CD14-positive monocyte (primary cell): ENCODE data around the gene PTCD2. TPM values are rescaled to one million over a fixed set of nuclear protein-coding genes. Genes with fewer than 3 reads are reported as not detected.

Source experiments
- DNase-seq, 3 donors: peaks; one replicate each; pipeline ENCODE4 v3.0.0-alpha.2; 2011 to 2022
- H2AFZ ChIP-seq: 2 replicates; pipeline ENCODE4 v1.6.0; 2012; ENCODE audit warnings: mild to moderate bottlenecking, low read depth, low read length, inconsistent platforms; ENCODE audit not compliant: insufficient read depth, poor library complexity, severe bottlenecking
- H3K27ac ChIP-seq, 2 donors: 1 replicate in 1 of 2; 2 replicates in 1 of 2; pipeline ENCODE4 v1.5.1; 2012 to 2013; ENCODE audit warnings: low read length in 2 of 2, control low read depth in 1 of 2, inconsistent platforms in 1 of 2, low read depth in 1 of 2, mild to moderate bottlenecking in 1 of 2
- H3K27me3 ChIP-seq, 2 donors: one replicate each; pipeline versions ENCODE4 v1.6.0 to v1.6.1; 2011 to 2013; ENCODE audit warnings: low read length in 2 of 2; ENCODE audit not compliant: control insufficient read depth in 2 of 2, insufficient read depth in 2 of 2
- H3K36me3 ChIP-seq, 2 donors: replicated peaks in 1 of 2; 1 replicate in 1 of 2; 2 replicates in 1 of 2; pipeline versions ENCODE4 v1.5.1 to v1.6.1; 2012 to 2013; ENCODE audit warnings: low read length in 2 of 2, control low read depth in 1 of 2, inconsistent platforms in 1 of 2, mild to moderate bottlenecking in 1 of 2; ENCODE audit not compliant: insufficient read depth in 2 of 2, control insufficient read depth in 1 of 2
- H3K4me1 ChIP-seq, 2 donors: 1 replicate in 1 of 2; 2 replicates in 1 of 2; pipeline versions ENCODE4 v1.5.1 to v1.6.1; 2012 to 2013; ENCODE audit warnings: low read length in 2 of 2, control low read depth in 1 of 2, inconsistent platforms in 1 of 2, mild to moderate bottlenecking in 1 of 2, moderate library complexity in 1 of 2; ENCODE audit not compliant: insufficient read depth in 2 of 2, control insufficient read depth in 1 of 2
- H3K4me2 ChIP-seq: replicated peaks from 2 replicates; pipeline ENCODE3; 2012; ENCODE audit warnings: low read length, moderate library complexity, mild to moderate bottlenecking; ENCODE audit not compliant: poor library complexity, severe bottlenecking; ENCODE audit errors: extremely low read depth
- H3K4me3 ChIP-seq, 3 experiments: fragments of 200-600 bp in 1 of 3; sonication (generic) in 1 of 3; replicated peaks in 1 of 3; 1 replicate in 2 of 3; 2 replicates in 1 of 3; pipeline ENCODE4 v1.5.1; 2011 to 2013; ENCODE audit warnings: low read length in 3 of 3, mild to moderate bottlenecking in 3 of 3, control low read depth in 2 of 3, low read depth in 2 of 3, inconsistent platforms in 1 of 3, moderate library complexity in 1 of 3
- H3K79me2 ChIP-seq: 2 replicates; pipeline ENCODE4 v1.6.0; 2012; ENCODE audit warnings: mild to moderate bottlenecking, control low read depth, inconsistent platforms, low read length, moderate library complexity; ENCODE audit not compliant: insufficient read depth
- H3K9ac ChIP-seq: 2 replicates; pipeline ENCODE4 v1.6.0; 2017; ENCODE audit warnings: low read length, mild to moderate bottlenecking; ENCODE audit not compliant: insufficient read depth, poor library complexity, severe bottlenecking
- H3K9me3 ChIP-seq, 2 donors: replicated peaks in 1 of 2; 1 replicate in 1 of 2; 2 replicates in 1 of 2; pipeline versions ENCODE4 v1.5.1 to v1.6.1; 2012 to 2013; ENCODE audit warnings: low read length in 2 of 2, control low read depth in 1 of 2; ENCODE audit not compliant: control insufficient read depth in 1 of 2, insufficient read depth in 1 of 2
- H4K20me1 ChIP-seq: 2 replicates; pipeline ENCODE4 v1.6.0; 2012; ENCODE audit warnings: mild to moderate bottlenecking, low read length, control low read depth, moderate library complexity; ENCODE audit not compliant: insufficient read depth
- H3K27ac Mint-ChIP-seq, 7 donors: one replicate each; pipeline ENCODE4 v1.8.0; 2020; ENCODE audit warnings: mild to moderate bottlenecking in 7 of 7, mixed read lengths in 7 of 7, moderate library complexity in 6 of 7, inconsistent platforms in 2 of 7
- H3K27me3 Mint-ChIP-seq, 3 donors: one replicate each; pipeline ENCODE4 v1.8.0; 2021 to 2022; ENCODE audit warnings: low read depth in 3 of 3, mild to moderate bottlenecking in 3 of 3, mixed read lengths in 3 of 3, moderate library complexity in 3 of 3, inconsistent platforms in 1 of 3
- H3K36me3 Mint-ChIP-seq, 2 donors: one replicate each; pipeline ENCODE4 v1.8.0; 2020; ENCODE audit warnings: mixed read lengths in 2 of 2, inconsistent platforms in 1 of 2, mild to moderate bottlenecking in 1 of 2
- H3K4me1 Mint-ChIP-seq: one replicate; pipeline ENCODE4 v1.8.0; 2020; ENCODE audit warnings: mild to moderate bottlenecking, mixed read lengths
- H3K4me3 Mint-ChIP-seq, 2 donors: one replicate each; pipeline ENCODE4 v1.8.0; 2020; ENCODE audit warnings: mild to moderate bottlenecking in 2 of 2, mixed read lengths in 2 of 2, moderate library complexity in 1 of 2
- H3K9me3 Mint-ChIP-seq, 7 donors: one replicate each; pipeline ENCODE4 v1.8.0; 2020 to 2022; ENCODE audit warnings: mixed read lengths in 7 of 7, mild to moderate bottlenecking in 6 of 7, moderate library complexity in 6 of 7, inconsistent platforms in 2 of 7
- WGBS: methylation state at CpG from one replicate; pipeline ENCODE4 v1.1.5; 2013; ENCODE audit warnings: missing lambda C conversion rate; ENCODE audit not compliant: insufficient coverage; 5-methylcytosine and 5-hydroxymethylcytosine counted together
- intact Hi-C, 2 donors: fragments of 100-400 bp; cut with micrococcal nuclease; formaldehyde crosslinking; loops; one replicate each; pipeline versions ENCODE4 v1.15.0 to v1.15.1; 2023
- polyA plus RNA-seq, 3 donors: library from polyadenylated mRNA; depleted of rRNA in 1 of 3; unstranded in 2 of 3; stranded (reverse) in 1 of 3; fragments of 300-500 nt in 2 of 3; fragments of >200 nt in 1 of 3; fragmentation: Illumina TruSeq in 2 of 3; gene quantifications; 1 replicate in 2 of 3; 2 replicates in 1 of 3; pipeline ENCODE4 v1.2.3, GENCODE V29; 2012 to 2021
- TF ChIP-seq, protein P1 (sequence below): fragments of 200-600 bp; IDR thresholded peaks from one replicate; pipeline ENCODE4 v1.8.0; 2022; ENCODE audit warnings: antibody characterized with exemption, mild to moderate bottlenecking

Gene PTCD2
- polyA plus RNA-seq, 3 donors, result 1.6 to 2.2 (median 1.8) TPM

DNA sequence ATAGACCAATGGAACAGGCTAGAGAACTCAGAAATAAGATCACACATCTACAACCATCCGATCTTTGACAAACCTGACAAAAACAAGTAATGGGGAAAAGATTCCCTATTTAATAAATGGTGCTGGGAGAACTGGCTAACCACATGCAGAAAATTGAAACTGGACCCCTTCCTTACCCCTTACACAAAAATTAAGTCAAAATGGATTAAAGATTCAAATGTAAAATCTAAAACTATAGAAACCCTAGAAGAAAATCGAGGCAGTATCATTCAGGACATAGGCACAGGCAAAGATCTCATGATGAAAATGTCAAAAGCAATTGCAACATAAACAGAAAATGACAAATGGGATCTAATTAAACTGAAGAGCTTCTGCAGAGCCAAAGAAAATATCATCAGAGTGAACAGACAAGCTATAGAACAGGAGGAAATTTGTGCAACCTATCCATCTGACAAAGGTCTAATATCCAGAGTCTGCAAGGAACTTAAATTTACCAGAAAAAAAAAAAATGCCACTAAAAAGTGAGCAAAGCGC, 43.9 kb upstream of the PTCD2 start:
- no peaks in the 10 kb centered on the region for H3K79me2 ChIP-seq
- intact Hi-C loops, result no loop called here
- no CpG with 5 or more reads among the region's 3 CpGs for WGBS
- H3K27ac Mint-ChIP-seq, result no peak overlapping the region
- TF ChIP-seq, protein P1, sequence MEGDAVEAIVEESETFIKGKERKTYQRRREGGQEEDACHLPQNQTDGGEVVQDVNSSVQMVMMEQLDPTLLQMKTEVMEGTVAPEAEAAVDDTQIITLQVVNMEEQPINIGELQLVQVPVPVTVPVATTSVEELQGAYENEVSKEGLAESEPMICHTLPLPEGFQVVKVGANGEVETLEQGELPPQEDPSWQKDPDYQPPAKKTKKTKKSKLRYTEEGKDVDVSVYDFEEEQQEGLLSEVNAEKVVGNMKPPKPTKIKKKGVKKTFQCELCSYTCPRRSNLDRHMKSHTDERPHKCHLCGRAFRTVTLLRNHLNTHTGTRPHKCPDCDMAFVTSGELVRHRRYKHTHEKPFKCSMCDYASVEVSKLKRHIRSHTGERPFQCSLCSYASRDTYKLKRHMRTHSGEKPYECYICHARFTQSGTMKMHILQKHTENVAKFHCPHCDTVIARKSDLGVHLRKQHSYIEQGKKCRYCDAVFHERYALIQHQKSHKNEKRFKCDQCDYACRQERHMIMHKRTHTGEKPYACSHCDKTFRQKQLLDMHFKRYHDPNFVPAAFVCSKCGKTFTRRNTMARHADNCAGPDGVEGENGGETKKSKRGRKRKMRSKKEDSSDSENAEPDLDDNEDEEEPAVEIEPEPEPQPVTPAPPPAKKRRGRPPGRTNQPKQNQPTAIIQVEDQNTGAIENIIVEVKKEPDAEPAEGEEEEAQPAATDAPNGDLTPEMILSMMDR, result no peak
- no peak overlapping the region for H2AFZ ChIP-seq
- no peak overlapping the region for H3K4me2 ChIP-seq
- peaks cover 28 to 47% of the 10 kb centered on the region in 2 donors for H3K36me3 Mint-ChIP-seq
- no peak for DNase-seq
- no peak overlapping the region for H3K9ac ChIP-seq
- no peak overlapping the region for H3K27ac ChIP-seq
- H3K4me1 Mint-ChIP-seq, result no peaks in the 10 kb centered on the region
- no peaks in the 10 kb centered on the region for H3K27me3 ChIP-seq
- no peaks in the 10 kb centered on the region for H3K9me3 ChIP-seq
- peaks cover 0 to 22% of the 10 kb centered on the region in 2 donors for H3K36me3 ChIP-seq
- H3K27me3 Mint-ChIP-seq, result no peaks in the 10 kb centered on the region
- no peaks in the 10 kb centered on the region for H3K4me1 ChIP-seq
- H3K9me3 Mint-ChIP-seq, result peaks cover 0 to 8% (median 1%) of the 10 kb centered on the region in 7 donors
- no peak overlapping the region for H3K4me3 ChIP-seq
- no peak overlapping the region for H3K4me3 Mint-ChIP-seq
- no peaks in the 10 kb centered on the region for H4K20me1 ChIP-seq

DNA sequence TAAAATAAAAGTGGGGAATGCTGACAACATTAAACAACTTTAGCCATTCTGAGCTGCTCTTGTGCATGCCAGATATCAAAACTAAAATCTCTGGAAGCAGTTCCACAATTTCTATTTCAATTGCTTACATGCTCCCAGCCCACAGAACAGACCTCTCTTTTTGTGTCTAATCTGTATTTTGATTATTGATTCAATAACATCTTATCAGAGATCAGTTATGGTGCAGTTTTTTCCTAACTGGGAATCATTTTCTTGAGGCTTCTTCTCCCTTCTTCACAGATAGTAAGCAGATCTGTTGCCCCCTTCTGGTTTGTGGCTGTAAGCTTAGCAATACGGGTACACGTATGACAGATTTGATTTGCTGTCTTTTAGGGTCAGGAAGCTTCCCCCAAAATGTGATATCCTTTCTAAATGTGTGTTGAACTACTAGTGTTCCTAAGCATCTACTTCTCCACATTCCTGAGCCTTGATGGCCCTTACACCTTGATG, 39.5 kb upstream of the PTCD2 start:
- H3K9ac ChIP-seq, result no peak overlapping the region
- Mint-ChIP-seq H3K4me1 (peaks cover 13% of the 10 kb centered on the region), H3K36me3 (peaks cover 35 to 50% of the 10 kb centered on the region in 2 donors), H3K4me3 (no peak overlapping the region), H3K27me3 (no peaks in the 10 kb centered on the region), H3K27ac (no peak overlapping the region), H3K9me3 (peaks cover 0 to 5% (median 1%) of the 10 kb centered on the region in 7 donors)
- no peak overlapping the region for H2AFZ ChIP-seq
- H3K27ac ChIP-seq, result no peak overlapping the region
- TF ChIP-seq, protein P1, result no peak
- no peak for DNase-seq
- intact Hi-C loops, result no loop called here
- no peaks in the 10 kb centered on the region for H3K79me2 ChIP-seq
- peaks cover 4 to 10% of the 10 kb centered on the region in 2 donors for H3K4me1 ChIP-seq
- H3K4me3 ChIP-seq, result no peak overlapping the region
- H3K27me3 ChIP-seq, result no peaks in the 10 kb centered on the region
- H3K4me2 ChIP-seq, result no peak overlapping the region
- no peaks in the 10 kb centered on the region for H3K9me3 ChIP-seq
- H4K20me1 ChIP-seq, result no peaks in the 10 kb centered on the region
- peaks cover 2 to 36% of the 10 kb centered on the region in 2 donors for H3K36me3 ChIP-seq
- WGBS, result no CpG with 5 or more reads among the region's 2 CpGs
